GM10266 (cell line): Measurements from ENCODE around the gene SFR1.

Source experiments
- DNase-seq: peaks from one replicate; pipeline ENCODE4 v3.0.0; 2012; ENCODE audit errors: extremely low spot score
- CTCF ChIP-seq: IDR thresholded peaks from 2 replicates; pipeline ENCODE4 v1.5.1; 2012; ENCODE audit warnings: mild to moderate bottlenecking, low read depth; ENCODE audit not compliant: control insufficient read depth, insufficient read depth; ENCODE audit errors: missing control alignments

Gene SFR1

GRCh38 chr10:104120512-104120902 is 1.5 kb upstream of the SFR1 start:
- no peak for DNase-seq

DNA sequence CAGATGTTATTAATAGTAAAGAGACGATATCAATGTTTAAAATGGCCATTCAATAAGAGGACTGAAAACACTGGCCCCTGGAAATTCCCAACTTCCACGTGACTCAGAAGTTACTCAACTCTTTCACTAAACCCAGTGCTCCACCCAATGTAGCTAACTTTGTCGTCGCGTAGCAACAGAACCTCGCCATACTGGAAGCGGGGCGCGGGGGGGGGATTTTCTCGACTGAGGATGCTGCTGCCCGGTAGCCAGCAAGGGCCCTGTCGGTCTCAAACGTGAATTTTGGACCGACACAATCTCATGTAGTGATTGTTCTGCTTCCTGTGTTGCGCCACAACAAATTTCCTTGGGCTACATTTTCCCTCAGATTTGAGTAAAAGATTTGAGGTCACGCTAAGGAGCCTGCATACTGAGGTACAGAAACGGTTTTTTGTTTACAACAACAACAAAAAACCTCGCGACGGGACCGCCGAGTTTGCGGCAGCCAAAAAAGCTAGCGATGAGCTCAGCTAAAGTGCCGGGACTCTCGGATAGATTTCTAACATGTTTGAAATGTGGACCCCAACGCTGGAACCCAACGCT is 977 bp upstream of the SFR1 start:
- peak; percentile 58 for DNase-seq
- TF ChIP-seq CTCF: no peak

More at GRCh38 chr10:104120512-104120902, 1.5 kb upstream of the SFR1 start:
- TF ChIP-seq CTCF: no peak

GRCh38 chr10:104122225-104123107 is 495 bp downstream of the SFR1 start:
- peak; percentile 7 for DNase-seq
- no peak for TF ChIP-seq CTCF

DNA sequence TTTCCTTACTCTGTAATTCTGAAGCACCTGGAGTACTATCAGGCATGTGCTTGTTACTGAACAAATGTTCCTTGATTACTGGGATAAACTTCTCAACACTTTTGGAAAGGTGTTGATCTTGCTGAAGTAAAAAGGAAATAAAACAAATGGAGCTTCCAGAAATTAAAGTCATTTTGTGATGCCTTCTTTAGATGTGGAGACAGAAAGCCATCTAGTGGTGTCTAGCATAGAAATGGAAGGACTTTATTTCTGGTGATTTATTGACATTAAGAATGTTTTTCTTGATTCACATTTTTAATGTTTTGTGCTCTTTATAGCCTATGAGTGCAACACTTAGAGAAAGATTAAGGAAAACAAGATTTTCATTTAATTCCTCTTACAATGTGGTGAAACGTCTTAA is 1.4 kb downstream of the SFR1 start:
- DNase-seq: peak; percentile 15
- peak; percentile 43 for TF ChIP-seq CTCF

- TF ChIP-seq CTCF: no peak
- DNase-seq: peak; percentile 10
Observed at GRCh38 chr10:104127411-104127810, 5.4 kb downstream of the SFR1 start.

DNA sequence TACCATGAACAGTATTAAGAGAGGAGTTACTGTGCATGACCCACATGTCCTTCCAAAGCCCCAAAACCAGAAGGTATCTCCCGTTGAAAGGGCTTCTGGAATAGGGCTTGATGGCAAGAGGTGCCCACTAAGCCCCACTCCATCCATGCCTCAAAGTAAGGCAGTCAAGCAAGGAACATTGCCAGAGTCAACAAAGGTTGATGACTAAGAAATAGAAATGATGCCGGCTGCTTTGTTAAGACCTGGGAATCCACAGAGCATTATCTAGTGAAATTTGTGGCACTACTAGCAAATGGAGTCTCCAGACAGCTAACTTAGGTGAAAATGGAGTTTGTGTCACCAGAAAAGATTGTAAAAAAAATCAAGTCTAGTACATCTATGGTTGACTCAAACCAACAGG is 6.2 kb downstream of the SFR1 start:
- DNase-seq: no peak
- no peak for TF ChIP-seq CTCF

DNA sequence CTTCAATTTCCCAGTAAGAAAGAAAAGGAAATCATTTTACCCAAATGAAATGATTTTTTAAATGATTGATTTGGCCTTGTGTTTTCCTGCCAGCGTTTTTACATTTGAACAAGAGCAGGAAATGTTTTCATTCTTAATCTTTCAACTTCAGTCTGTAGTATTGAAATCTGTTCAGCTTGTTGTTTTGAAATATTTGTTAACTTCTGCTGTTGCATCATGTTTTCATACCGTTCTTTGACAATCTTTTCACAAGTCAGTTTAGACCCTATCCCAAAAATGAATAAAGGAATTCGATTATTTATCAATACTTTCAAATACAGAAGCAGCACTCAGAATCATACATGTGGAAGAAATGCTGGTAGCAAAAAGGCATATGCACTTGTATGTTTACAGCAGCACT is 8.1 kb downstream of the SFR1 start:
- no peak for DNase-seq
- no peak for TF ChIP-seq CTCF
